Measurements from ENCODE around the gene DACT1.

DACT1 gene

DNA sequence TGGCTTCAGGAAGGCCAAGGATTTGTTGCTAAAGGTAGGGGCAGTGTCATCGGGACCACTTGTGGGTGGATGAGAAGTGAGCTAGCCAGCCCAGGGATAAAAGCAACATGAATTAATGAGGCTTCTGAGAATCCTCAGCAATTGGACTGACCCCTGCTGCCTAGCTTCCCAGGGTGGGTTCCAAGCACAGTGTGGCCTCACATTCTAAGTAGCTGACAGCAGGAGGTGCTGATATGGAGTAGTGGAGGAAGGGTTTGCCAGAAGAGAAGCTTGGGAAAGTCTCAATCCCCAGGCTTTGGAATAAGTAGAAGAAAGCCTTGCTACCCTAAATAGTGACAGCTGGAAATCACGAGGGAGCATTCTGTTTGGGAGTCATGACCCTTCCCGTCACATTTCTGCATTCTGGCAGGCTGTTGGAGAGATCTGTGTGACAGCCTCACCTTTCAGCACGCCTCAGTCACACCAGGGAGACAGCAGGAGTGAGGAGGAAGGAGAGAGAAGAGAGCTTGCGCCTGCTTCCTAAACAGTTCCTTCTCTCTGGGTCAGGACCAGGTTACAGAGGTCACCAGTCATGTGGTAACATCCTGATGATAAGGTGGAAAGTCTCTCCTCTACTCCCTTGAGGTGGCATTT lies 31.2 kb downstream of the DACT1 start:
- no peak for DNase-seq

GRCh38 chr14:58669556-58670200 lies 31.9 kb downstream of the DACT1 start:
- no peak for DNase-seq

- no peak for DNase-seq
Observed at GRCh38 chr14:58671024-58671423, 33.3 kb downstream of the DACT1 start.

- DNase-seq, result no peak
Observed at GRCh38 chr14:58671436-58671835, 33.7 kb downstream of the DACT1 start.

DNA sequence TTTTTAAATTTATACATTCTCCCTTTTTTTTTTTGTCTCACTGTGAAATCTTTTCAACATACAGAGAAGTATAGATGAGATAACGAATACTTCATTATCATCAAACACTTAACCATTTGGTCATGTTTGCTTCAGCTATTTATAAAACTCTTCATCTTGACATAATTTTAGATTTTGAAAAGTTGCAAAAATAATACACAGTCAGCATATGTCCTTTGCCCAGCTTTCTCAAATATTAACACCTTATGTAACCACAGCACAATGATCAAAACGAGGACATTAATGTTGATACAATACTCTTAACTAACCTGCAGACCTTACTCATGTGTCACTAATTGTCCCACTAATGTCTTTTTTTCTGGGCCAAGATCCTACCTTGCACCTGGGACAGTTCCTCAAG lies 36.0 kb downstream of the DACT1 start:
- no peak for DNase-seq

- DNase-seq, result no peak
Observed at GRCh38 chr14:58677001-58677400, 39.2 kb downstream of the DACT1 start.

DNA sequence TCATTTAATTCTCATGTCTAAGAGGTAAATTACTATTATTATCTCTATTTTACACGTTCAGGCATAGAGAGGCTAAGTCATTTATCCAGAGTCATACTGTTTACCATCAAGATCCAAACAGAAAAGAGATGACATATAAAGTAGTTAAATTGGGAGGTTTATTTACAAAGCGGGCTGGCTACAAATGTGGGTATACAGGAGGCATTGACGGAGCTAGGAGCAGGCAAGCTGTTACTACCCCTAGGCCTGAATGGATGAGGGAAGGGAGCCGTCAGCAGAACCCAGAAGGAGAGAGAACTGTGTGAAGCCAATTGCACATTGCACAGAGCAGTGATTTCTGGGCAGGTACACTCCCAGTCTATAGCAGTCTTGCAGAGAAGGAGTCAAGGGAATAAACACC lies 39.8 kb downstream of the DACT1 start:
- DNase-seq, result no peak

- DNase-seq, result no peak
Observed at GRCh38 chr14:58677996-58678395, 40.2 kb downstream of the DACT1 start.

GRCh38 chr14:58680698-58681097 lies 42.9 kb downstream of the DACT1 start:
- DNase-seq, result no peak

GRCh38 chr14:58687232-58687795 lies 49.6 kb downstream of the DACT1 start:
- DNase-seq, result no peak

GRCh38 chr14:58690801-58691516 lies 53.2 kb downstream of the DACT1 start:
- no peak for DNase-seq

DNA sequence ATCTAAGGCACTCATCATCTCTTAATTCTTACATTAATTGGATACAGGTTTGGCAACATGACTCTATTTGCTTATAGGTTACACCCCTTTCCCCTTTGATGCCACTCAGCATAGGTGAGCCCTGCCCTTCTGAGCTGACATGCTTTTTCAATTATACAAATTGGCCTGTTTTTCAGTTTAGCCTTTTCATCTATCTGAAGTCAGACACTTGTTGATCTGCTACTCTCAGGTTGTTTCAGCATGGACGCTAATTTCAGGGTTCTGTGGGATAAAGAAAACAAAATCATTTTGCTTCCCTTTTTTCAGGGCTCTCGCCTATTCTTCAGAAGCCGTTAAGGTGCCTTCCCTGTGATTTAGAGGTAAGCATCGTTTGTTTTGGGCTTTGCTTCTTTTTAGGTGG lies 55.3 kb downstream of the DACT1 start:
- no peak for DNase-seq

GRCh38 chr14:58695514-58695913 lies 57.8 kb downstream of the DACT1 start:
- no peak for DNase-seq

DNA sequence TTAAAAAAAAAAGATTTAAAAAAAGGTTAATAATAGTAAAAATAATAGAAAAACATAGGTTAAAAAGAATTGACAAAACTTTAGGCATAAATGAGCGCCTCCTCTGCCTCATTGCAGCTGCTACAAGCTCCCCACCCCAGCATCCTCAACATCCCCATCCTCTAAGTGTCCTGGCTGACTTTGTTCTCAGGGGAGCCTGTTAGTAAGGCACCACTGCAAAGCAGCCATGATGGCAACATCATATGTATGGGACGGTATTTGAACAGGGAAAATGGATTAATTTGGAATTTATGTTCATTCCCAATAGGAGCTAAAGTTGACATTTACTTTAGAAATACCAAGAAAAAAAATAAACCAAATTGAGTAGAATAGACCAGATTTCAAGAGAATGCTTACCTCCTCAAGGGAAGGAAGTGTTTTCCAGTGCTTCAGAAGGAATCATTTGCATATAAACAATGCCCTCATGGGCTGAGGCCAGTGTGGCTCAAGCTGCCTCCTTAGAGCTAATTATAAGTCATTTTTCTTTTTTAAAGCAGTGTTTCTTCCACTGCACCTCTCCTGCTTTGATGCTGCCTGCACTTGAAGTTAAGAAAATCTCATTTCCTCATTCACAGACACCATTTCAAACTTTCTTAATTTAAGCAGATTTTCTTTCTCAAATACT lies 59.6 kb downstream of the DACT1 start:
- no peak for DNase-seq

Data from stimulated activated CD8-positive, alpha-beta memory T cell treated with anti-CD3 and anti-CD28 coated beads, Interleukin-4, amount 100 ng/mL, for 48 hours (primary cell).